ENCODE measurements around the gene RNF14. TPM values are rescaled to one million over a fixed set of nuclear protein-coding genes. Genes with fewer than 3 reads are reported as not detected.

RNF14 gene
- total and polyA plus RNA-seq, 2 donors (not counting 3 experiments of a cell fraction or from before 2014, with no cell fraction given) = 23.5 to 55.9 TPM

DNA sequence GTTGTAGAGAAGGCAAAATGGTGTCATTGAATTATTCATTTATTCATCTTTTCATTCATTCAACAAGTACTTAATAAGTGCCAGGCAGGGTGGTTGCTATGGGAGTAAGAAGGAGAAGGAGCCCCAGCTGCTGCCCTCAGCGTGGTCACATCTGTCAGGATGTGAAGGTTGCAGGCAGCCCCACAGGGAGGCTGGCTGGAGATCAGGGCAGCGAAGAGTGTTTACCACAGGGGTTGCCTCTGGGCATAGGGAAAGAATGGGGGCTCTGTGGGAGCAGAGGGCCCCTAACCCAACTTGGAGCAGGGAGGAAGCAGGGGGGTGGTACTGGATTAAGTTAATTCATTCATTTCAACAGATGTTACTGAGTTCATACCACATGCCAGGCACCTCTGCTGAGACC, 16.9 kb upstream of the RNF14 start:
- ChIA-PET CTCF (interaction anchor here (1.4 to 2.5 kb wide), 3 partner anchors 9 to 19 kb away, joined by 3 to 16 read pairs (median 5); no protein-coding TSS in a partner anchor), POLR2A (no interaction called here)
- intact Hi-C loops (cut with micrococcal nuclease) = no loop called here
- Histone ChIP-seq H3K4me1 (ENCODE audit: control insufficient read depth, extremely low read depth, insufficient read depth, low read length) (peaks cover 47% of the 10 kb centered on the region), H4K20me1 (replicated peaks; ENCODE audit: control insufficient read depth, extremely low read depth, insufficient read depth, low read length) (no peaks in the 10 kb centered on the region), H3K9me1 (replicated peaks; ENCODE audit: control insufficient read depth, extremely low read depth, insufficient read depth, low read length) (no peaks in the 10 kb centered on the region), H3K9ac (replicated peaks; ENCODE audit: extremely low read depth, insufficient read depth, low read length) (no peak overlapping the region), H3K4me3 (replicated peaks in 1 of 3; ENCODE audit: insufficient read depth in 1 of 3, low read depth in 1 of 3, low read length in 3 of 3) (no peak overlapping the region), H3K79me2 (ENCODE audit: control insufficient read depth, insufficient read depth, low read length) (no peaks in the 10 kb centered on the region), H3K27me3 (ENCODE audit: control insufficient read depth in 2 of 2, insufficient read depth in 2 of 2, low read length in 2 of 2) (no peaks in the 10 kb centered on the region), H2AFZ (ENCODE audit: low read depth, low read length) (no peak overlapping the region), H3K27ac (ENCODE audit: insufficient read depth, low read depth, low read length) (no peak overlapping the region), H3K36me3 (ENCODE audit: control insufficient read depth in 2 of 2, extremely low read depth in 1 of 2, insufficient read depth in 2 of 2, low read length in 2 of 2) (no peaks in the 10 kb centered on the region), H3K4me2 (ENCODE audit: insufficient read depth, low read length) (peak overlapping the region; percentile 54), H3K9me3 (replicated peaks; ENCODE audit: control insufficient read depth, insufficient read depth, low read length) (no peaks in the 10 kb centered on the region)
- TF ChIP-seq GATA2 (IDR thresholded peaks at IDR 0.05; ENCODE audit: insufficient read depth, insufficient read length, low read depth, low read length) = no peak
- TF ChIP-seq EZH2 (IDR thresholded peaks at IDR 0.05; ENCODE audit: borderline replicate concordance, low read depth, low read length, severe bottlenecking) = no peak
- no peak for DNase-seq (ENCODE audit: low read depth, low spot score)
- no TSS peak for BruUV-seq (replicated peaks)
- no peak for FAIRE-seq
- dilution Hi-C loops (cut with MboI; ENCODE audit: extremely low pct_ligation_motif_present, low sequenced_read_pairs) = no loop called here

DNA sequence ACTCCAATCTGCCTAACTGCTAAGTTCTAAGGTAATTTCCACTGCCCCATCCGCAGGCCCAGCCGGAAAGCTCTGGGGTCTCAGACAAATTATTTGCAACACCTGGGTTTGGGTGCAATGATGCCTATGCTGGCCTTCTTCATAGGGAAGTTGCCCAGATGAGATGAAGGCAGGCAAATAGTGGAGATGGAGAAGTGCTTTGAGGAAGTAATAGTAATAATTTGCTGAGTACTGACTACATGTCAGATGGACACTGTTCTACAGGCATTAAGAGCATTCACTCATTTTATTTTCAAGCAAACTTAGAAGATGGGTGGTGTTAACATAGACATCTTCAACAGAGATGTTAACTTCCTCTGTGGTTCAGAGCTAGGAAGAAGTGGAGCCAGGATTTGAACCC, 14.7 kb upstream of the RNF14 start:
- TF ChIP-seq POLR2A (IDR thresholded peaks at IDR 0.05; ENCODE audit: low read depth, low read length) = no peak
- TF ChIP-seq POLR2AphosphoS5 (IDR thresholded peaks at IDR 0.05; ENCODE audit: insufficient read depth, low read depth, low read length) = no peak
- TF ChIP-seq EZH2 (IDR thresholded peaks at IDR 0.05; ENCODE audit: borderline replicate concordance, low read depth, low read length, severe bottlenecking) = no peak
- TF ChIP-seq CTCF (IDR thresholded peaks at IDR 0.05; ENCODE audit: extremely low read depth in 1 of 2, insufficient read depth in 1 of 2, low read depth in 1 of 2, low read length in 2 of 2) = no peak
- no peak for TF ChIP-seq MYC (IDR thresholded peaks at IDR 0.05; ENCODE audit: low read depth, low read length)
- TF ChIP-seq, protein P1, sequence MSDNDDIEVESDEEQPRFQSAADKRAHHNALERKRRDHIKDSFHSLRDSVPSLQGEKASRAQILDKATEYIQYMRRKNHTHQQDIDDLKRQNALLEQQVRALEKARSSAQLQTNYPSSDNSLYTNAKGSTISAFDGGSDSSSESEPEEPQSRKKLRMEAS (IDR thresholded peaks at IDR 0.05; ENCODE audit: insufficient read depth, insufficient read length) = no peak
- no peak for TF ChIP-seq JUN (IDR thresholded peaks at IDR 0.05; ENCODE audit: borderline replicate concordance, insufficient read depth, insufficient read length, low read depth)
- TF ChIP-seq GATA2 (IDR thresholded peaks at IDR 0.05; ENCODE audit: insufficient read depth, insufficient read length, low read depth, low read length) = no peak
- TF ChIP-seq FOS (IDR thresholded peaks at IDR 0.05; ENCODE audit: borderline replicate concordance, insufficient read depth, low read length) = no peak
- no TSS peak for BruUV-seq (replicated peaks)

More for the DNA sequence above, 14.7 kb upstream of the RNF14 start:
- DNase-seq (ENCODE audit: low read depth, low spot score) (no peak), FAIRE-seq (no peak)
- no peaks in the 10 kb centered on the region for H3K36me3 ChIP-seq (ENCODE audit: control insufficient read depth in 2 of 2, extremely low read depth in 1 of 2, insufficient read depth in 2 of 2, low read length in 2 of 2)
- CTCF ChIA-PET = interaction anchor here (0.9 to 9.7 kb wide), 5 partner anchors 10 to 262 kb away, joined by 3 to 244 read pairs (median 8); partner anchors contain the start of gene RNF14
- no peak overlapping the region for H3K4me3 ChIP-seq (replicated peaks in 1 of 3; ENCODE audit: insufficient read depth in 1 of 3, low read depth in 1 of 3, low read length in 3 of 3)
- H2AFZ ChIP-seq (ENCODE audit: low read depth, low read length) = no peak overlapping the region
- peaks cover 60% of the 10 kb centered on the region for H3K4me1 ChIP-seq (ENCODE audit: control insufficient read depth, extremely low read depth, insufficient read depth, low read length)
- no peaks in the 10 kb centered on the region for H3K9me1 ChIP-seq (replicated peaks; ENCODE audit: control insufficient read depth, extremely low read depth, insufficient read depth, low read length)
- H3K9me3 ChIP-seq (replicated peaks; ENCODE audit: control insufficient read depth, insufficient read depth, low read length) = no peaks in the 10 kb centered on the region
- intact Hi-C loops (cut with micrococcal nuclease) = no loop called here
- dilution Hi-C loops (cut with MboI; ENCODE audit: extremely low pct_ligation_motif_present, low sequenced_read_pairs) = no loop called here
- H3K79me2 ChIP-seq (ENCODE audit: control insufficient read depth, insufficient read depth, low read length) = no peaks in the 10 kb centered on the region
- no peaks in the 10 kb centered on the region for H4K20me1 ChIP-seq (replicated peaks; ENCODE audit: control insufficient read depth, extremely low read depth, insufficient read depth, low read length)
- H3K27ac ChIP-seq (ENCODE audit: insufficient read depth, low read depth, low read length) = no peak overlapping the region
- H3K4me2 ChIP-seq (ENCODE audit: insufficient read depth, low read length) = no peak overlapping the region
- no peaks in the 10 kb centered on the region for H3K27me3 ChIP-seq (ENCODE audit: control insufficient read depth in 2 of 2, insufficient read depth in 2 of 2, low read length in 2 of 2)
- H3K9ac ChIP-seq (replicated peaks; ENCODE audit: extremely low read depth, insufficient read depth, low read length) = no peak overlapping the region
- POLR2A ChIA-PET = no interaction called here

All from endothelial cell of umbilical vein (primary cell).